ENCODE data around the gene ATOH8.

ATOH8 gene

GRCh38 chr2:85790499-85791188 is 36.9 kb downstream of the ATOH8 start:
- no peak overlapping the region for H3K9ac ChIP-seq (ENCODE audit: low read length)
- no peaks in the 10 kb centered on the region for H3K36me3 ChIP-seq (ENCODE audit: control insufficient read depth, insufficient read depth, low read length)
- no peaks in the 10 kb centered on the region for H3K27me3 ChIP-seq (ENCODE audit: control insufficient read depth, insufficient read depth, low read length)
- peaks cover 8% of the 10 kb centered on the region for H3K4me1 ChIP-seq (ENCODE audit: control insufficient read depth, insufficient read depth, low read length)
- no peak overlapping the region for H3K4me3 ChIP-seq (ENCODE audit: low read length)
- H3K27ac ChIP-seq (ENCODE audit: low read depth, low read length): no peak overlapping the region

GRCh38 chr2:85791704-85792565 is 38.1 kb downstream of the ATOH8 start:
- Histone ChIP-seq H3K36me3 (ENCODE audit: control insufficient read depth, insufficient read depth, low read length) (no peaks in the 10 kb centered on the region), H3K4me3 (ENCODE audit: low read length) (no peak overlapping the region), H3K4me1 (ENCODE audit: control insufficient read depth, insufficient read depth, low read length) (peaks cover 13% of the 10 kb centered on the region), H3K27ac (ENCODE audit: low read depth, low read length) (no peak overlapping the region), H3K9ac (ENCODE audit: low read length) (no peak overlapping the region), H3K27me3 (ENCODE audit: control insufficient read depth, insufficient read depth, low read length) (no peaks in the 10 kb centered on the region)

- no peak overlapping the region for H3K4me3 ChIP-seq (ENCODE audit: low read length)
- peaks cover 14% of the 10 kb centered on the region for H3K4me1 ChIP-seq (ENCODE audit: control insufficient read depth, insufficient read depth, low read length)
- no peak overlapping the region for H3K27ac ChIP-seq (ENCODE audit: low read depth, low read length)
- no peak overlapping the region for H3K9ac ChIP-seq (ENCODE audit: low read length)
- H3K36me3 ChIP-seq (ENCODE audit: control insufficient read depth, insufficient read depth, low read length): no peaks in the 10 kb centered on the region
- H3K27me3 ChIP-seq (ENCODE audit: control insufficient read depth, insufficient read depth, low read length): no peaks in the 10 kb centered on the region
Observed at GRCh38 chr2:85792783-85793441, 39.1 kb downstream of the ATOH8 start.

- H3K4me3 ChIP-seq (ENCODE audit: low read length): no peak overlapping the region
- H3K4me1 ChIP-seq (ENCODE audit: control insufficient read depth, insufficient read depth, low read length): peaks cover 14% of the 10 kb centered on the region
- H3K27me3 ChIP-seq (ENCODE audit: control insufficient read depth, insufficient read depth, low read length): no peaks in the 10 kb centered on the region
- H3K36me3 ChIP-seq (ENCODE audit: control insufficient read depth, insufficient read depth, low read length): no peaks in the 10 kb centered on the region
- H3K9ac ChIP-seq (ENCODE audit: low read length): no peak overlapping the region
- H3K27ac ChIP-seq (ENCODE audit: low read depth, low read length): no peak overlapping the region
Observed at GRCh38 chr2:85793584-85793983, 39.8 kb downstream of the ATOH8 start.

GRCh38 chr2:85794038-85794441 is 40.2 kb downstream of the ATOH8 start:
- Histone ChIP-seq H3K4me1 (ENCODE audit: control insufficient read depth, insufficient read depth, low read length) (peaks cover 14% of the 10 kb centered on the region), H3K9ac (ENCODE audit: low read length) (no peak overlapping the region), H3K27ac (ENCODE audit: low read depth, low read length) (no peak overlapping the region), H3K4me3 (ENCODE audit: low read length) (no peak overlapping the region), H3K36me3 (ENCODE audit: control insufficient read depth, insufficient read depth, low read length) (no peaks in the 10 kb centered on the region), H3K27me3 (ENCODE audit: control insufficient read depth, insufficient read depth, low read length) (no peaks in the 10 kb centered on the region)

GRCh38 chr2:85794491-85795121 is 40.8 kb downstream of the ATOH8 start:
- Histone ChIP-seq H3K36me3 (ENCODE audit: control insufficient read depth, insufficient read depth, low read length) (no peaks in the 10 kb centered on the region), H3K4me3 (ENCODE audit: low read length) (no peak overlapping the region), H3K27ac (ENCODE audit: low read depth, low read length) (no peak overlapping the region), H3K27me3 (ENCODE audit: control insufficient read depth, insufficient read depth, low read length) (no peaks in the 10 kb centered on the region), H3K4me1 (ENCODE audit: control insufficient read depth, insufficient read depth, low read length) (peaks cover 14% of the 10 kb centered on the region), H3K9ac (ENCODE audit: low read length) (no peak overlapping the region)

GRCh38 chr2:85795331-85796045 is 41.7 kb downstream of the ATOH8 start:
- Histone ChIP-seq H3K27ac (ENCODE audit: low read depth, low read length) (no peak overlapping the region), H3K4me1 (ENCODE audit: control insufficient read depth, insufficient read depth, low read length) (peaks cover 14% of the 10 kb centered on the region), H3K27me3 (ENCODE audit: control insufficient read depth, insufficient read depth, low read length) (no peaks in the 10 kb centered on the region), H3K9ac (ENCODE audit: low read length) (no peak overlapping the region), H3K36me3 (ENCODE audit: control insufficient read depth, insufficient read depth, low read length) (no peaks in the 10 kb centered on the region), H3K4me3 (ENCODE audit: low read length) (no peak overlapping the region)

GRCh38 chr2:85796046-85796340 is 42.2 kb downstream of the ATOH8 start:
- H3K36me3 ChIP-seq (ENCODE audit: control insufficient read depth, insufficient read depth, low read length): no peaks in the 10 kb centered on the region
- H3K9ac ChIP-seq (ENCODE audit: low read length): no peak overlapping the region
- H3K4me1 ChIP-seq (ENCODE audit: control insufficient read depth, insufficient read depth, low read length): peaks cover 14% of the 10 kb centered on the region
- H3K27ac ChIP-seq (ENCODE audit: low read depth, low read length): peak overlapping the region; percentile 1
- H3K4me3 ChIP-seq (ENCODE audit: low read length): no peak overlapping the region
- H3K27me3 ChIP-seq (ENCODE audit: control insufficient read depth, insufficient read depth, low read length): no peaks in the 10 kb centered on the region

GRCh38 chr2:85796341-85797262 is 42.8 kb downstream of the ATOH8 start:
- Histone ChIP-seq H3K27me3 (ENCODE audit: control insufficient read depth, insufficient read depth, low read length) (no peaks in the 10 kb centered on the region), H3K4me3 (ENCODE audit: low read length) (no peak overlapping the region), H3K9ac (ENCODE audit: low read length) (no peak overlapping the region), H3K4me1 (ENCODE audit: control insufficient read depth, insufficient read depth, low read length) (peaks cover 14% of the 10 kb centered on the region), H3K27ac (ENCODE audit: low read depth, low read length) (peak overlapping the region; percentile 1), H3K36me3 (ENCODE audit: control insufficient read depth, insufficient read depth, low read length) (no peaks in the 10 kb centered on the region)

GRCh38 chr2:85797263-85797660 is 43.5 kb downstream of the ATOH8 start:
- Histone ChIP-seq H3K4me3 (ENCODE audit: low read length) (no peak overlapping the region), H3K4me1 (ENCODE audit: control insufficient read depth, insufficient read depth, low read length) (peaks cover 14% of the 10 kb centered on the region), H3K9ac (ENCODE audit: low read length) (no peak overlapping the region), H3K36me3 (ENCODE audit: control insufficient read depth, insufficient read depth, low read length) (no peaks in the 10 kb centered on the region), H3K27ac (ENCODE audit: low read depth, low read length) (no peak overlapping the region), H3K27me3 (ENCODE audit: control insufficient read depth, insufficient read depth, low read length) (no peaks in the 10 kb centered on the region)

- no peak overlapping the region for H3K4me3 ChIP-seq (ENCODE audit: low read length)
- H3K9ac ChIP-seq (ENCODE audit: low read length): no peak overlapping the region
- peaks cover 14% of the 10 kb centered on the region for H3K4me1 ChIP-seq (ENCODE audit: control insufficient read depth, insufficient read depth, low read length)
- H3K36me3 ChIP-seq (ENCODE audit: control insufficient read depth, insufficient read depth, low read length): no peaks in the 10 kb centered on the region
- H3K27me3 ChIP-seq (ENCODE audit: control insufficient read depth, insufficient read depth, low read length): no peaks in the 10 kb centered on the region
- no peak overlapping the region for H3K27ac ChIP-seq (ENCODE audit: low read depth, low read length)
Observed at GRCh38 chr2:85797921-85798320, 44.1 kb downstream of the ATOH8 start.

All from rectal smooth muscle tissue (tissue), 1 donor.